ENCODE measurements around the gene THEM4. TPM values are rescaled to one million over a fixed set of nuclear protein-coding genes. Genes with fewer than 3 reads are reported as not detected.

The THEM4 gene
- total and polyA plus RNA-seq, 2 of the 8 experiments (the other 6 are each of a cell fraction or from before 2014, with no cell fraction given) = 9.9 to 11.2 TPM

- CTCF ChIA-PET (ENCODE audit: partially characterized antibody) = interaction anchor here (0.6 to 1.3 kb wide), 8 partner anchors 9 to 407 kb away, joined by 3 to 7 read pairs (median 3); no protein-coding TSS in a partner anchor
Measured at GRCh38 chr1:151846062-151846568, 63.2 kb downstream of the THEM4 start.

More at GRCh38 chr1:151846062-151846568, 63.2 kb downstream of the THEM4 start:
- Histone ChIP-seq H3K79me1 (ENCODE audit: low read depth, low read length) (no peaks in the 10 kb centered on the region), H4K5ac (ENCODE audit: insufficient read length, low read depth, low read length) (no peak overlapping the region), H4K20me1 (replicated peaks in 1 of 2; ENCODE audit: control insufficient read depth in 1 of 2, insufficient read depth in 2 of 2, low read length in 2 of 2) (no peaks in the 10 kb centered on the region), H2BK5ac (ENCODE audit: low read depth, low read length) (no peak overlapping the region), H3K56ac (replicated peaks; ENCODE audit: insufficient read length, low read depth, low read length) (no peak overlapping the region), H3K9ac (replicated peaks in 1 of 4; ENCODE audit: extremely low read depth in 1 of 4, low read depth in 3 of 4, low read length in 3 of 4) (no peak overlapping the region; a peak in 1 of 7 replicates), H3K23me2 (ENCODE audit: low read depth, low read length) (0 out of 2 replicates have a peak, but pooled peaks cover 4% of the 10 kb centered on the region), H3K23ac (ENCODE audit: insufficient read length) (no peak overlapping the region), H3K18ac (ENCODE audit: extremely low read depth, low read length) (no peak overlapping the region), H3K36me3 (ENCODE audit: control insufficient read depth in 2 of 4, insufficient read depth in 4 of 4, low read length in 3 of 4) (no peaks in the 10 kb centered on the region), H3K4ac (replicated peaks; ENCODE audit: insufficient read length, low read depth, low read length) (no peak overlapping the region), H3K27me3 (replicated peaks in 1 of 4; ENCODE audit: control insufficient read depth in 3 of 4, extremely low read depth in 1 of 4, insufficient read depth in 3 of 4, low read length in 3 of 4) (no peaks in the 10 kb centered on the region), H2BK12ac (ENCODE audit: low read depth, low read length) (peak overlapping the region; percentile 43; the same call in 1 of the 2 replicates), H2BK120ac (replicated peaks; ENCODE audit: low read depth, low read length) (no peak overlapping the region), H3K14ac (ENCODE audit: insufficient read length) (no peak overlapping the region), H3K9me3 (ENCODE audit: insufficient read depth in 2 of 2, low read depth in 1 of 2, low read length in 1 of 2) (no peaks in the 10 kb centered on the region), H2BK15ac (ENCODE audit: low read length) (peak overlapping the region; percentile 81; the same call in 1 of the 2 replicates), H2BK20ac (ENCODE audit: low read length) (no peak overlapping the region), H4K91ac (replicated peaks; ENCODE audit: insufficient read length, low read length) (peak overlapping the region; percentile 39), H3K79me2 (ENCODE audit: control insufficient read depth in 1 of 2, insufficient read depth in 2 of 2, low read length in 2 of 2) (no peaks in the 10 kb centered on the region), H2AFZ (ENCODE audit: low read length) (no peak overlapping the region), H3K4me3 (ENCODE audit: extremely low read depth in 1 of 4, insufficient read depth in 2 of 4, low read depth in 3 of 4, low read length in 4 of 4) (no peak overlapping the region; a peak in 1 of 8 replicates), H3K4me1 (replicated peaks in 1 of 4; ENCODE audit: control insufficient read depth in 3 of 4, insufficient read depth in 4 of 4, low read length in 3 of 4) (peaks cover 6 to 11% (median 7%) of the 10 kb centered on the region in 4 experiments), H3K4me2 (ENCODE audit: insufficient read depth in 1 of 2, low read depth in 2 of 2, low read length in 2 of 2) (0 out of 4 replicates have a peak overlapping the region, but pooled peaks have one; percentile 11 to 30), H3K27ac (ENCODE audit: low read depth, low read length) (no peak overlapping the region), H2AK5ac (ENCODE audit: low read depth, low read length) (no peak overlapping the region), H4K8ac (ENCODE audit: extremely low read depth, insufficient read depth, low read length) (no peak overlapping the region)
- TF ChIP-seq JUND (IDR thresholded peaks at IDR 0.05; ENCODE audit: low read length) (peak; percentile 47; the same call in 1 of the 2 replicates), RFX5 (IDR thresholded peaks at IDR 0.05; ENCODE audit: borderline replicate concordance, low read depth, low read length) (no peak), ATF3 (IDR thresholded peaks at IDR 0.05; ENCODE audit: insufficient read depth, low read depth, low read length) (no peak), HDAC2 (IDR thresholded peaks at IDR 0.05; ENCODE audit: borderline replicate concordance in 1 of 2, low read depth in 2 of 2, low read length in 2 of 2) (no peak), EP300 (IDR thresholded peaks at IDR 0.05; ENCODE audit: borderline replicate concordance in 1 of 2, low read depth in 2 of 2, low read length in 2 of 2) (peak in 1 of 2 experiments; percentile 37; a peak in 1 of 3 replicates), BACH1 (IDR thresholded peaks at IDR 0.05; ENCODE audit: low read length) (peak; percentile 10; the same call in 1 of the 2 replicates), CTCF (IDR thresholded peaks at IDR 0.05; ENCODE audit: control extremely low read depth in 1 of 3, insufficient read depth in 1 of 3, low read depth in 1 of 3, low read length in 3 of 3) (peak in 1 of 3 experiments; percentile 3; a peak in 2 of 4 replicates)
- FAIRE-seq (no peak), DNase-seq (ENCODE audit: low read depth in 1 of 2, low spot score in 2 of 2) (no peak)
- POLR2A ChIA-PET (ENCODE audit: partially characterized antibody) = interaction anchor here (1.3 kb wide), 1 partner anchor 12 kb away, joined by 4 read pairs; no protein-coding TSS in a partner anchor
- WGBS, 2 experiments (ENCODE audit: extremely low coverage in 1 of 2, insufficient coverage in 1 of 2, insufficient read length in 1 of 2, insufficient replicate concordance in 2 of 2, low coverage in 1 of 2, low lambda C conversion rate in 2 of 2, missing lambda C conversion rate in 1 of 2) = 56% methylated on average over 6 of the region's 6 CpGs; no CpG with 5 or more reads in 1 of the 2 experiments
